Mesenchymal stem cell (in vitro differentiated cells and primary cell): ENCODE measurements around the gene PTPRG.

ENCODE experiments used
- DNase-seq: peaks from one replicate; pipeline ENCODE4 v3.0.0-alpha.2; 2013
- H2AFZ ChIP-seq: one replicate; pipeline ENCODE4 v1.6.1; 2013; ENCODE audit warnings: low read depth, mild to moderate bottlenecking, control low read depth, inconsistent platforms, low read length, moderate library complexity
- H2AK5ac ChIP-seq: 2 replicates; pipeline ENCODE4 v1.6.1; 2013; ENCODE audit warnings: low read length, moderate library complexity, mild to moderate bottlenecking, inconsistent platforms; ENCODE audit not compliant: severe bottlenecking
- H2BK120ac ChIP-seq: one replicate; pipeline ENCODE4 v1.6.1; 2013; ENCODE audit warnings: low read depth, mild to moderate bottlenecking, inconsistent platforms, low read length, moderate library complexity
- H2BK12ac ChIP-seq, 2 experiments: one replicate each; pipeline ENCODE4 v1.6.1; 2013; ENCODE audit warnings: inconsistent platforms in 2 of 2, low read length in 2 of 2, mild to moderate bottlenecking in 2 of 2, moderate library complexity in 2 of 2, control low read depth in 1 of 2
- H2BK15ac ChIP-seq: one replicate; pipeline ENCODE4 v1.6.1; 2013; ENCODE audit warnings: mild to moderate bottlenecking, low read depth, inconsistent platforms; ENCODE audit not compliant: poor library complexity, severe bottlenecking
- H2BK5ac ChIP-seq: 2 replicates; pipeline ENCODE4 v1.6.1; 2013; ENCODE audit warnings: low read depth, mild to moderate bottlenecking, low read length, control low read depth, inconsistent platforms; ENCODE audit not compliant: poor library complexity, severe bottlenecking
- H3K14ac ChIP-seq, 2 experiments: one replicate each; pipeline ENCODE4 v1.6.1; 2013; ENCODE audit warnings: inconsistent platforms in 2 of 2, low read length in 2 of 2, control low read depth in 1 of 2, mild to moderate bottlenecking in 1 of 2, moderate library complexity in 1 of 2
- H3K18ac ChIP-seq, 2 experiments: one replicate each; pipeline ENCODE4 v1.6.1; 2013; ENCODE audit warnings: inconsistent platforms in 2 of 2, low read length in 2 of 2, control low read depth in 1 of 2, low read depth in 1 of 2, mild to moderate bottlenecking in 1 of 2
- H3K23ac ChIP-seq, 2 experiments: one replicate each; pipeline ENCODE4 v1.6.1; 2013; ENCODE audit warnings: inconsistent platforms in 2 of 2, low read length in 2 of 2, mild to moderate bottlenecking in 2 of 2, moderate library complexity in 2 of 2, control low read depth in 1 of 2
- H3K27ac ChIP-seq: 2 replicates; pipeline ENCODE4 v1.5.1; 2013; ENCODE audit warnings: mild to moderate bottlenecking, moderate library complexity, low read length, control low read depth, inconsistent platforms; ENCODE audit not compliant: poor library complexity, severe bottlenecking
- H3K27me3 ChIP-seq, 2 experiments: 2 replicates each; pipeline versions ENCODE4 v1.6.1 to v1.7.0; 2013; ENCODE audit warnings: low read length in 2 of 2, mild to moderate bottlenecking in 2 of 2, moderate library complexity in 2 of 2, control low read depth in 1 of 2, inconsistent platforms in 1 of 2; ENCODE audit not compliant: control insufficient read depth in 1 of 2, insufficient read depth in 1 of 2
- H3K36me3 ChIP-seq, 2 experiments: 2 replicates each; pipeline versions ENCODE4 v1.6.1 to v1.7.0; 2013; ENCODE audit warnings: low read length in 2 of 2, control low read depth in 1 of 2, inconsistent platforms in 1 of 2, low read depth in 1 of 2, mild to moderate bottlenecking in 1 of 2; ENCODE audit not compliant: insufficient read depth in 2 of 2, control insufficient read depth in 1 of 2
- H3K4ac ChIP-seq, 2 experiments: one replicate each; pipeline ENCODE4 v1.6.1; 2013; ENCODE audit warnings: inconsistent platforms in 2 of 2, low read length in 2 of 2, mild to moderate bottlenecking in 2 of 2, moderate library complexity in 2 of 2, control low read depth in 1 of 2, low read depth in 1 of 2
- H3K4me1 ChIP-seq: 2 replicates; pipeline ENCODE4 v1.6.1; 2013; ENCODE audit warnings: low read depth, low read length, control low read depth; ENCODE audit not compliant: control insufficient read depth, insufficient read depth
- H3K4me2 ChIP-seq: 2 replicates; pipeline ENCODE4 v1.6.1; 2013; ENCODE audit warnings: low read length, mild to moderate bottlenecking, inconsistent platforms; ENCODE audit not compliant: poor library complexity, severe bottlenecking
- H3K4me3 ChIP-seq, 2 experiments: 2 replicates each; pipeline versions ENCODE4 v1.5.1 to v1.7.0; 2013; ENCODE audit warnings: low read length in 2 of 2, mild to moderate bottlenecking in 2 of 2, control low read depth in 1 of 2, low read depth in 1 of 2; ENCODE audit not compliant: insufficient read depth in 1 of 2
- H3K79me1 ChIP-seq: replicated peaks from 2 replicates; pipeline ENCODE4 v1.6.1; 2013; ENCODE audit warnings: mild to moderate bottlenecking, control low read depth, low read length, inconsistent platforms; ENCODE audit not compliant: poor library complexity, severe bottlenecking
- H3K9ac ChIP-seq: 2 replicates; pipeline ENCODE4 v1.7.0; 2013; ENCODE audit warnings: mild to moderate bottlenecking, low read length, moderate library complexity
- H3K9me3 ChIP-seq: 2 replicates; pipeline ENCODE4 v1.7.0; 2013; ENCODE audit warnings: mild to moderate bottlenecking, low read length; ENCODE audit not compliant: control insufficient read depth
- H4K8ac ChIP-seq: one replicate; pipeline ENCODE4 v1.6.1; 2013; ENCODE audit warnings: inconsistent platforms, mild to moderate bottlenecking, low read length, moderate library complexity
- H4K91ac ChIP-seq: one replicate; pipeline ENCODE4 v1.6.1; 2013; ENCODE audit warnings: mild to moderate bottlenecking, low read length, inconsistent platforms
- WGBS: methylation state at CpG from one replicate; pipeline ENCODE4 v1.1.7; 2013; ENCODE audit warnings: mixed read lengths; 5-methylcytosine and 5-hydroxymethylcytosine counted together

PTPRG gene

DNA sequence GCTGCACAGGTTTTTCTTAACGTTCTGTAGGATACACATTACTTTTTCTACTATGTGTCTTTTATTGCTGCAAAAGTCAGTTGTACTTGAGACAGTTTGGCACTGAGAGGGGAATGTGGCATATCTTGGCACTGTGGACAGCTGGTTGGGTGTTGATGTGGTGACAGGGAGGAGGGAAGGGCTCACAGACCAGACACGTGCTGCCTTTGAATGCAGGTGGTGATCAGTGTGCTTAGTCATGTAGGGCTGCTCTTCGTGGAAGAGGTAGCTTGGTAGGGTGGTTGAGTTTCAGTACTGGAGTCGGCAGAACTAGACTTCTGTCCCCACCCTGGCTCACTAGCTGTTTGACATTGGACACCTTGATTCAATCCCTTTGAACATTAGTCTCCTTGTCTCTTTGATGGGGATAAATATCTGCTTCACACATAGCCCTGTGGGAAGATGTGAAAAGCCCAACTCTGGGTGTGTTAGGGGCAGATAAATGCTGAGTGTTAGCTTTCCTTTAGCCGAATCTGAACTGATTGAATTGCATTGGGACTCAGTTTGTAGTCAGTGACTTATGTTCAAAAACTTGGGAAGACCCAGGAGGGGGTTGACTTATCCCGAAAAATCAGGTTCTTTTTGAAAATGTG is 108.4 kb downstream of the PTPRG start:
- no peak overlapping the region for H3K14ac ChIP-seq
- H3K4me3 ChIP-seq = no peak overlapping the region
- no peak overlapping the region for H4K8ac ChIP-seq
- no peak overlapping the region for H3K18ac ChIP-seq
- no peak overlapping the region for H4K91ac ChIP-seq
- 69% methylated on average over 3 of the region's 6 CpGs for WGBS
- no peaks in the 10 kb centered on the region for H3K36me3 ChIP-seq
- H3K4me2 ChIP-seq = no peak overlapping the region
- DNase-seq = no peak
- no peak overlapping the region for H2BK120ac ChIP-seq
- no peak overlapping the region for H3K23ac ChIP-seq
- no peak overlapping the region for H2AFZ ChIP-seq
- no peak overlapping the region for H2BK5ac ChIP-seq
- peaks cover 2% of the 10 kb centered on the region for H3K4me1 ChIP-seq
- H3K27ac ChIP-seq = no peak overlapping the region
- H3K79me1 ChIP-seq = peaks cover 24% of the 10 kb centered on the region
- no peak overlapping the region for H2BK12ac ChIP-seq
- H2AK5ac ChIP-seq = peak overlapping the region; percentile 71
- no peaks in the 10 kb centered on the region for H3K27me3 ChIP-seq
- no peaks in the 10 kb centered on the region for H3K9me3 ChIP-seq
- H2BK15ac ChIP-seq = no peak overlapping the region
- H3K9ac ChIP-seq = no peak overlapping the region
- H3K4ac ChIP-seq = no peak overlapping the region

DNA sequence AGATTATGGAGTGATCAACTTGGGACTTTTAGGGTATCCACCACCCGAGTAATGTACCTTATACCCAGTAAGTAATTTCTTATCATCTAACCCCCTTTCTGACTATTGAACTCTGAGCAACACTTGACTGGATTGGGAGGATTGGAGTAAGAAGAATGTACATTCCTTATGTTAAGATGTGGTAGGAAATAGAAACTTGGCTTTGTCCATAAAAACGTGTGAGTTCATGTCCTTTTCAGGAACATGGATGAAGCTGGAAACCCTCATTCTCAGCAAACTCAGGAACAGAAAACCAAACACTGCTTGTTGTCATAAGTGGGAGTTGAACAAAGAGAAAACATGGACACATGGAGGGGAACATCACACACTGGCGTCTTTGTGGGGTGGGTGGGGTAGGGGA is 112.3 kb downstream of the PTPRG start:
- Histone ChIP-seq H3K14ac (no peak overlapping the region), H4K8ac (no peak overlapping the region), H2BK15ac (no peak overlapping the region), H3K23ac (no peak overlapping the region), H3K4ac (no peak overlapping the region), H3K4me3 (no peak overlapping the region), H3K18ac (no peak overlapping the region), H3K4me2 (no peak overlapping the region), H3K27me3 (no peaks in the 10 kb centered on the region), H2BK5ac (no peak overlapping the region), H3K4me1 (peaks cover 2% of the 10 kb centered on the region), H2BK12ac (no peak overlapping the region), H3K9ac (no peak overlapping the region), H2BK120ac (no peak overlapping the region), H2AFZ (no peak overlapping the region), H3K27ac (no peak overlapping the region), H3K36me3 (no peaks in the 10 kb centered on the region), H2AK5ac (no peak overlapping the region), H4K91ac (no peak overlapping the region), H3K79me1 (peaks cover 24% of the 10 kb centered on the region), H3K9me3 (no peaks in the 10 kb centered on the region)
- DNase-seq = no peak
- WGBS = 76% methylated on average over 2 of the region's 3 CpGs

DNA sequence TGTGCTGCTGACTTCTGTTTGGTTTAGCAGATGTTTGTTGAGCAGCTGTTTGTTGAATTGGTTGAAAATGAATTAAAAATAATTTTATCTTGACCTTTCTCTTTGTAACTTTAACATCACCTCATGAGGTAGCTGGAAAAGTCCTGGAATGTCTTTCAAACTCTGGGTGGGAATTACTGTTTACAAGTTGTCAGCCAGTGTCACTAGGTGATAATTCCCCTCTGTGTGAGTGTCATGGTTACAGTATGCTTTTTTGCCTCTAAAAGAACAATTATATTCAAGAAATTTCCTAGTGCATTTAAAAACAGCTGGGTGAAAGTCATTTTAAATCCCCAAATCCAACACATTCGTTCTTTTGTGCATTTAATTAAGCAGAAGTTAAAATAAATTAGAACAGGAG is 113.2 kb downstream of the PTPRG start:
- Histone ChIP-seq H3K9me3 (no peaks in the 10 kb centered on the region), H3K4me1 (peaks cover 2% of the 10 kb centered on the region), H3K4ac (no peak overlapping the region), H3K79me1 (peaks cover 20% of the 10 kb centered on the region), H4K8ac (no peak overlapping the region), H3K36me3 (no peaks in the 10 kb centered on the region), H3K4me2 (no peak overlapping the region), H2BK120ac (no peak overlapping the region), H2BK5ac (no peak overlapping the region), H2AK5ac (no peak overlapping the region), H3K18ac (no peak overlapping the region), H3K9ac (no peak overlapping the region), H3K4me3 (no peak overlapping the region), H3K14ac (no peak overlapping the region), H2AFZ (no peak overlapping the region), H3K27me3 (no peaks in the 10 kb centered on the region), H4K91ac (no peak overlapping the region), H3K27ac (no peak overlapping the region), H2BK15ac (no peak overlapping the region), H3K23ac (no peak overlapping the region), H2BK12ac (no peak overlapping the region)
- DNase-seq = no peak
- WGBS = no CpG with 5 or more reads among the region's 1 CpG

GRCh38 chr3:61679026-61679425 is 117.7 kb downstream of the PTPRG start:
- Histone ChIP-seq H3K4me1 (peaks cover 2% of the 10 kb centered on the region), H3K4ac (no peak overlapping the region), H3K9ac (no peak overlapping the region), H3K27me3 (no peaks in the 10 kb centered on the region), H3K79me1 (peaks cover 28% of the 10 kb centered on the region), H4K91ac (no peak overlapping the region), H3K36me3 (no peaks in the 10 kb centered on the region), H2AK5ac (no peak overlapping the region), H3K14ac (no peak overlapping the region), H3K4me2 (no peak overlapping the region), H3K27ac (no peak overlapping the region), H2BK120ac (no peak overlapping the region), H3K9me3 (no peaks in the 10 kb centered on the region), H3K18ac (no peak overlapping the region), H2BK12ac (no peak overlapping the region), H4K8ac (no peak overlapping the region), H3K4me3 (no peak overlapping the region), H3K23ac (no peak overlapping the region), H2AFZ (no peak overlapping the region), H2BK15ac (no peak overlapping the region), H2BK5ac (no peak overlapping the region)
- 98% methylated on average over 3 of the region's 4 CpGs for WGBS
- no peak for DNase-seq
